T-helper 1 cell (primary cell): ENCODE results near the gene GATD1.

ENCODE experiments used
- DNase-seq, 5 donors: peaks; one replicate each; pipeline ENCODE4 v3.0.0-alpha.2; 2012 to 2020

GATD1 gene

DNA sequence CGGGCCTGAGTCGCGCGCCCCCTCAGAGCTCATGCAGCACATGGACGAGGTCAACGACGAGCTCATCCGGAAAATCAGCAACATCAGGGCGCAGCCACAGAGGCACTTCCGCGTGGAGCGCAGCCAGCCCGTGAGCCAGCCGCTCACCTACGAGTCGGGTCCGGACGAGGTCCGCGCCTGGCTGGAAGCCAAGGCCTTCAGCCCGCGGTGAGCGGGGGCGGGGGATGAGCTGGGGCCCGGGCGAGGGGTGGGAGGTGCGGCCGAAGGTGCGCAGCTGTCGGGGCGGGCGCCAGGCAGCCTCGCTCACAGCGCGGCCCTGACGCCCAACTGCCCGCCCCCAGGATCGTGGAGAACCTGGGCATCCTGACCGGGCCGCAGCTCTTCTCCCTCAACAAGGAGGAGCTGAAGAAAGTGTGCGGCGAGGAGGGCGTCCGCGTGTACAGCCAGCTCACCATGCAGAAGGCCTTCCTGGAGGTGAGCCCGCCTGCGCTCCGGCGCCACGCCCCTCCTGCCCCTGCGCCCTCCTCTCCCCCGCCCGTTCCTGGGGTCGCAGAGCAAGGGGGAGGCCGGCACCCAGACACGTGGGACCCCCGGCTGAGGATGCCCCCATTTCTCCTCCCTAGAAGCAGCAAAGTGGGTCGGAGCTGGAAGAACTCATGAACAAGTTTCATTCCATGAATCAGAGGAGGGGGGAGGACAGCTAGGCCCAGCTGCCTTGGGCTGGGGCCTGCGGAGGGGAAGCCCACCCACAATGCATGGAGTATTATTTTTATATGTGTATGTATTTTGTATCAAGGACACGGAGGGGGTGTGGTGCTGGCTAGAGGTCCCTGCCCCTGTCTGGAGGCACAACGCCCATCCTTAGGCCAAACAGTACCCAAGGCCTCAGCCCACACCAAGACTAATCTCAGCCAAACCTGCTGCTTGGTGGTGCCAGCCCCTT lies 50.7 kb downstream of the GATD1 start:
- peak in 3 of 5 donors; percentile 41 to 49 (median 43) for DNase-seq

GRCh38 chr11:725624-726202 lies 51.6 kb downstream of the GATD1 start:
- DNase-seq: no peak

DNA sequence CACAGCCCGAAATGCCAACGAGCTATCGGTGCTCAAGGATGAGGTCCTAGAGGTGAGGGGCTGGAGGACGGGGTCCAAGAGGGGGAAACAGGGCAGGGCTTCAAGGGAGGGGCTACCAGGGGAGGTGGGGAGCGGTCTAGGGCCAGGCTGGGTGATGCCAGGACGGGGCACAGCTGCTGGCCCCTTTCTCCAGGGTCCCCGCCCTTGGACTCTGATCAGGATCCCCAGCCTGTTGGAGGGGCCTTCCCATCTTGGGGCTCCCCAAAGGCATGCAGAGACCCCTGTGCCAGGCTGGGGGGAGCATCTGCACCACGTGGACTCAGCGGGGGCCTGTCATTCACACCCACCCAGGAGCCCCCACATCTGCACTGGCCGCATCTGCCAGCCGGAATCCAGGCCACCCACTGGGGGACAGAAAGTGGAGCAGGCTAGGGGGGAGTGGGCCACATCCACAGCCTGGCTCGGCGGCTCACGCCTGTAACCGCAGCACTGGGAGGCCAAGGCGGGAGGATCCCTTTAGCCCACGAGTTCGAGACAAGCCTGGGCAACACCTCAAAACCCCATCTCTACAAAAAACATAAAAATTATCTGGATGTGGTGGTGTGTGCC lies 52.4 kb downstream of the GATD1 start:
- DNase-seq: no peak

- no peak for DNase-seq
These were observed 53.1 kb downstream of the GATD1 start for GRCh38 chr11:724049-724777.

GRCh38 chr11:723120-723883 lies 54.0 kb downstream of the GATD1 start:
- peak in 2 of 5 donors; percentile 28 to 56 for DNase-seq

DNA sequence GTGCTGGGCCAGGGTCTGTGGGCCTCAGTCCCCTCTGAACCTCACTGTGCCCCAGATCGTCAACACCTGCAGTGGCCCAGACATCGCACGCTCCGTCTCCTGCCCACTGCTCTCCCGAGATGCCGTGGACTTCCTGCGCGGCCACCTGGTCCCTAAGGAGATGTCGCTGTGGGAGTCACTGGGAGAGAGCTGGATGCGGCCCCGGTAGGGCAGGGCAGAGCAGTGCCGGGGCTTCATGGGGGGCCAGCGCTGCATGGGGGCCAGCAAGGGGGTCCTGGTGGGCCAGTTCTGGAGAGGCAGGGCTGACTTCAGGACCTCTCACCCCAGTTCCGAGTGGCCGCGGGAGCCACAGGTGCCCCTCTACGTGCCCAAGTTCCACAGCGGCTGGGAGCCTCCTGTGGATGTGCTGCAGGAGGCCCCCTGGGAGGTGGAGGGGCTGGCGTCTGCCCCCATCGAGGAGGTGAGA lies 54.9 kb downstream of the GATD1 start:
- no peak for DNase-seq

GRCh38 chr11:721741-722345 lies 55.4 kb downstream of the GATD1 start:
- DNase-seq: peak in 3 of 5 donors; percentile 24 to 38 (median 37)

- DNase-seq: no peak
These were observed 56.0 kb downstream of the GATD1 start for GRCh38 chr11:721247-721740.

GRCh38 chr11:720642-721246 lies 56.5 kb downstream of the GATD1 start:
- DNase-seq: peak in 1 of 5 donors; percentile 60

DNA sequence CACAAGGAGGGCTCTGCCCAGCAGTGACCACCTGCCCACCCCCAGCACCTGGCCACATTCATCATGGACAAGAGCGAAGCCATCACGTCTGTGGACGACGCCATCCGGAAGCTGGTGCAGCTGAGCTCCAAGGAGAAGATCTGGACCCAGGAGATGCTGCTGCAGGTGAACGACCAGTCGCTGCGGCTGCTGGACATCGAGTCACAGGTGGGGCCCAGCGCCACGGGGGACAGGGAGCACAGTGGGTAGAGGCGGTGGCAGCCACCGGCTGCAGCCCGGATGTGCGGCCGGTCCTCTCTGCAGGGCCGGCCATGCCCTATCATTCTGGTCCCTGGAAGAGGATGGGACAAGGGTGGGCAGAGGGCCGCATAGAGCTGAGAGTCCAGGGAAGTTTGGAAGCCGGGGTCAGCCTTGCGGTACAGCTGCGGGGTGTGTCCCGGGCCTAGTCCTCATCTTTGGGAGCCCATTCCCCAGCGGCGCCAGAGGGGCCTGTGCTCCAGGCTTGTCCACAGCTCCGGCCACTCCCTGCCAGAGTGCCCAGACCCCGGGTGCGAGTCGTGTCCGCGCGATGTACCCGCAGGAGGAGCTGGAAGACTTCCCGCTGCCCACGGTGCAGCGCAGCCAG lies 57.2 kb downstream of the GATD1 start:
- DNase-seq: no peak

DNA sequence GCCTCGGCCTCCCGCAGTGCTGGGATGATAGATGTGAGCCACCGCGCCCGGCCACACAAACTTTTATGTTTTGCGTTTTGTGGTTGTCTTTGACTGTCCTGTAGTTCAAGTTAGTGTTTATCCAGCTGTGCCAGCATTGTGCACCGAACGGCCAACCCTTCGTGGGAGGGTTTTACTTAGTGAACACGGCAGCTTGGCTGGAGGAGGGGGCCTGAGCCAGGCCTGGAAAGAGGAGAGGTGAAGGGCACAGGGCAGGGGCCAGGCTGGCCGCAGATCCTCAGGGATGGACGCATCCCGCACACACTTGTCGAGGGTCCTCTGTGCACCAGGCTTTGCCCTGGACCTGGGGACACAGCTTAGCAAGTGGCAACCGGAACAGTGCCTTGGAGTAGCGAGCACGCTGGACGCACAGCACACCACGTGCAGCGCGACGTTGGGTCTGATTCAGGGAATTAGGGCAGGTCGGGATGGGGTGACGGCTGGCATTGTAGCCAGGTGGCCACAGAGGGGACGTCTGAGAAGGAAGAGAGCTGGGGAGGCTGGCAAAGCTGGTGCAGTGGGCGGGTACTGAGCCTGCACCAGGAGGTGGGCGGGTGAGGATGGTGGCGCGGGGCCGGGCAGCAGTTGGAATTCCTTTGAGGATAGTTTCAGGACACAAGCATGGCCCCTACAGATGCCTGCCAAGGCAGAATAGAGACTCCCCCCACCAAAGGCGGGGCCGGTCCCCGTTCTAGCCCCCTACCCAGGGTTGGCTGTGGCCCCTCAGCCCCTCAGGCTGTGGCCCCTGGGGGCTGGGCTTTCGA lies 57.9 kb downstream of the GATD1 start:
- DNase-seq: no peak
